Activated CD4-positive, alpha-beta T cell treated with anti-CD3 and anti-CD28 coated beads for 1 hour (primary cell): ENCODE results near the gene DNAJC4.

Experiments used
- DNase-seq: peaks from one replicate; pipeline ENCODE4 v3.0.0-alpha.2; 2020

Gene DNAJC4

DNA sequence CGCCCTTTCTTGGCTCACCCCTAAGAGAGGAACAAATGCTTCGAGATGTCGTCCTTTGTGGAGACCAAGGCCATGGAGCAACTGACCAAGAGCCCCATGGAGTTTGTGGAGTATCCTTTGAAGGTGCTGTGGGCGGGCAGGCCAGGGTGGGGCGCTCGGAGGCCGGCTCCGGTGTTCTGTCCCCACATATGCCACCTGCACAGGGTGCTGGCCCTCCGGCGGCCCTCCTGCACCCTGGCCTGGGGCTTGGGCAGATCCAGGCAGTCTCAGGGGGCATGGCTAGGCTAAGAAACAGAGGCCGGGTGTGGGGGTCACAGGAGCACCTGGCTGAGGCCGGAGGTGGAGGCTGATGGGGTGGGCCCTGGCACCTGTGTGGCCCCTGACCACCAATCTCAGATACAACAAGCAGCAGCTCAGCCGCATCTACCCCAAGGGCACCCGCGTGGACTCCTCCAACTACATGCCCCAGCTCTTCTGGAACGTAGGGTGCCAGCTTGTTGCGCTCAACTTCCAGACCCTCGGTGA is 31.3 kb downstream of the DNAJC4 start:
- DNase-seq: no peak

DNA sequence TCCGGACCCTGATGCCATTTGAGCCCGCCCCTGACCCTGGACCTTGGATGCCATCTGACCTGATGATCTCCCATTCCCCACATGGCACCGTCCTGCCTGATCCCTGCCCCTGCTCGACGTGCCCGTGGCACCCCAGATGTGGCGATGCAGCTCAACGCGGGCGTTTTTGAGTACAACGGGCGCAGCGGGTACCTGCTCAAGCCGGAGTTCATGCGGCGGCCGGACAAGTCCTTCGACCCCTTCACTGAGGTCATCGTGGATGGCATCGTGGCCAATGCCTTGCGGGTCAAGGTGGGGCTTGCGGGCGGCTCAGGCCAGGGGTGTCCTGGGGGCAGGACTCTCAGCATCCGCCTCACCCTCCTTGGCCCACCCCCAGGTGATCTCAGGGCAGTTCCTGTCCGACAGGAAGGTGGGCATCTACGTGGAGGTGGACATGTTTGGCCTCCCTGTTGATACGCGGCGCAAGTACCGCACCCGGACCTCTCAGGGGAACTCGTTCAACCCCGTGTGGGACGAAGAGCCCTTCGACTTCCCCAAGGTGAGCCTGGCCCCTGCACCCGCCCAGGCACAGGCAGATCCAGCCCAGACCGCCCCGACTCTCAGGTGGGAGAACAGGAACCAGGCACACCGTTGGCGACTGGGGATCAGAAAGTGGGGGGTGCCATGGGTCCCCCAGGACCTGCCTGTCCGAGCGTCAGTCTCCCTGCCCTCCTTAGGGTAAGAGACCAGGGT is 32.1 kb downstream of the DNAJC4 start:
- DNase-seq: no peak

- DNase-seq: no peak
Measured at GRCh38 chr11:64263021-64263946, 32.9 kb downstream of the DNAJC4 start.

- no peak for DNase-seq
Measured at GRCh38 chr11:64263947-64264317, 33.6 kb downstream of the DNAJC4 start.

DNA sequence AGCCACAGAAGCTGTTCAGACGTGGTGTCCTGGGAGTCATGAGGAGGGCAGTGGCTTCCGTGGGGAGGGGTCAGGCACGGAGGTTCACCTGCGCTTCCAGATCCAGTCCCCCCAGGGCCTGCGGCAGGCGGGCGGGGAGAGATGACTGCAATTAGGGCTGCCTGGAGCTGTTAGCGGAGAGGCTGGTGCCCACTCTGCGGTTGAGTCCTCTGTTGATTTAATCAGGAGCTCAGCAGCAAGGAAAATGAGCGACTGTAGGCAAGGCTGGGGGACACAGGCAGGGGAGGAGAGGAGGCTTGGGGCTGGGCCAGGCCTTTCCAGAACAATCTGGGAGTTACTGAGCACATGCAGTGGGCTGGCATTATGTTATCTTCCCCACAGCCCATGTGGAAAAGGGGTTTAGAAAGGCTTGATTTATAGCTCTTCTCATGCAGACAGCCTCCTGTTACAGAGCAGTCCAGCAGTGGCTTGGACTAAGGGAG is 34.1 kb downstream of the DNAJC4 start:
- no peak for DNase-seq

DNA sequence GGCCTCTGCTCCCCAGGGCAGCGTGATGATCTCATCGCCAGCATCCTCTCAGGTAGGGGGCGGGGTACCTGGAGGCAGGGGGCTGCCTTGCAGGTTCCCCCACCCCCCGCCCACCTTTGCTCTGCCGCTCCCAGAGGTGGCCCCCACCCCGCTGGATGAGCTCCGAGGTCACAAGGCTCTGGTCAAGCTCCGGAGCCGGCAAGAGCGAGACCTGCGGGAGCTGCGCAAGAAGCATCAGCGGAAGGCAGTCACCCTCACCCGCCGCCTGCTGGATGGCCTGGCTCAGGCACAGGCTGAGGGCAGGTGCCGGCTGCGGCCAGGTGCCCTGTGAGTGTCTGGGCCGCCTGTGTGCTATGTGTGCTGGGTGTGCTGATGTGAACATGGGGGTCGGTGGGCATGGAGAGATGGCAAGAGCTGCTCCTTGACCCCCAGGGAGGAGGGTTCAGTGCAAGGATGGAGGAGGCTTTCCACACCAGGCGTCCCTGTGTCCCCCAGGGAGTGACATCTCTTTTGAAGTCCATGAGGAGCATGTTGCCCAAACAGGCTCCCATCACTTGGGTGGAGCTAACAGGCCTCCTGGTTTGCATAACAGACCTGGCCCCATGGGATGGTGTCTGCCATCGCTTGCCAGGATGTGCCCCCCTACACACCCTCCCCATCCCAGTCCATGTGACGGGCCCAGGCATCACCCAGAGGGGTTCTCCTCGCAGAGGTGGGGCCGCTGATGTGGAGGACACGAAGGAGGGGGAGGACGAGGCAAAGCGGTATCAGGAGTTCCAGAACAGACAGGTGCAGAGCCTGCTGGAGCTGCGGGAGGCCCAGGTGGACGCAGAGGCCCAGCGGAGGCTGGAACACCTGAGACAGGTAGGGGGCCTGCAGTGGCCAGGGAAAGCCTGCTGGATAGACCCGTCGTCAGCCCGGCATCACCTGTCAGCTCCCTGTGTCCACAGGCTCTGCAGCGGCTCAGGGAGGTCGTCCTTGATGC is 35.1 kb downstream of the DNAJC4 start:
- no peak for DNase-seq

- no peak for DNase-seq
Measured at GRCh38 chr11:64266339-64266738, 36.0 kb downstream of the DNAJC4 start.

DNA sequence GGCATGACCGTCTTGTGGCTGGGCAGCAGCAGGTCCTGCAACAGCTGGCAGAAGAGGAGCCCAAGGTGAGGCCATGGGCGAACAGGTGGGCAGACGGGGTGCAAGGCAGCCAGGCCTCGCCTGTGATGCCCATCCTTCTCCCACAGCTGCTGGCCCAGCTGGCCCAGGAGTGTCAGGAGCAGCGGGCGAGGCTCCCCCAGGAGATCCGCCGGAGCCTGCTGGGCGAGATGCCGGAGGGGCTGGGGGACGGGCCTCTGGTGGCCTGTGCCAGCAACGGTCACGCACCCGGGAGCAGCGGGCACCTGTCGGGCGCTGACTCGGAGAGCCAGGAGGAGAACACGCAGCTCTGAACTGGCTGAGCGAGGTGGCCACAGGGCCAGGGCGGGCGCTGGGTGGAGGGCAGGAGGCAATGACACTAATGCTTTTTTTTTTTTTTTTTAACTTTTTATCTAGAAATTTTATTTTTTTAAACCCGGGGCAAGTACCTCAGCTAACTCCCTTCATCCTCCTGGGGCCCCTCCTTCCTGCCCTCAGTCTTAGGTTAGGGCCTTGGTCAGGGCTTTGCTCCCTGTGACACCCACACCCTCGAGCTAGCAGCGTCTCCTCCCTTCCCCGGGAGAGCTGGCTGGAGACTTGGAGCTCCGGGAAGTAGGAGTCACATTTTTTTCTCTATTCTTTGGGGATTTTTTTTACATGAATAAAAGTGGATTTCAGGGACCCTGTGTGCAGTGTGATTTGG is 37.0 kb downstream of the DNAJC4 start:
- DNase-seq: no peak

- DNase-seq: no peak
Measured at GRCh38 chr11:64268025-64268892, 37.9 kb downstream of the DNAJC4 start.

- DNase-seq: peak; percentile 31
Measured at GRCh38 chr11:64268893-64269539, 38.7 kb downstream of the DNAJC4 start.

DNA sequence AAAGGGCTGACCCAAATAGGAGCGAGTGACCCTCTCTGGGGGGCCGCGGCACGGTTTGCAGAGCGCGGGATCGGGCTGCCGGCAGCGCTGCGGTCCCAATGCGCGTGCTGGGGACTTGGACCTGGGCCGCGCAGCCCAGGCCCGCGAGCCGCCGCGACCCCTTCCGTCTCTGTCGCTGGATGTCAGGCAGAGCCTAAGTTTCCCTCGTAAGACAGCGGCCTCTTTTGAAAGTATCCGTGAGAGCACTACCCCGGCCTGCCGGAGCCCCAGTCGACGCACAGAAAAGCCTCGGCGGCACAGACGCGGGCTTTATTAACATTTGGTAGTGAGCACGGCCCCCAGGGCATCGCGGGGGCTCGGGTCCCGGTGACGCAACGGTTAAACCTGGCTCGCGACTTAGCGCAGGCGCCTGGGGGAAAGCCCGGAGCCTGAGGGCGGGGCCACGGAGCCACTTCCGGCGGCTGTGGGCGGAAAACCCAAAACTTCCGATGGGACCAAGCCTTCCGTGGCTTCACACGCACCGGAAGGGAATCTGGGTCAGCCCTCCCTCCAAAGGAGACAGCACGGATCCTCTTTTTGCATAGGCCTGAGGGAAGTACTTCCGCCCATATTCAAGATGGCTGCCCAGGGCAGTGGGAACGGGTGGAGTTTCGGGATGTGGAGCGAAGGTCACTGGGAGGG is 39.3 kb downstream of the DNAJC4 start:
- DNase-seq: peak; percentile 95

DNA sequence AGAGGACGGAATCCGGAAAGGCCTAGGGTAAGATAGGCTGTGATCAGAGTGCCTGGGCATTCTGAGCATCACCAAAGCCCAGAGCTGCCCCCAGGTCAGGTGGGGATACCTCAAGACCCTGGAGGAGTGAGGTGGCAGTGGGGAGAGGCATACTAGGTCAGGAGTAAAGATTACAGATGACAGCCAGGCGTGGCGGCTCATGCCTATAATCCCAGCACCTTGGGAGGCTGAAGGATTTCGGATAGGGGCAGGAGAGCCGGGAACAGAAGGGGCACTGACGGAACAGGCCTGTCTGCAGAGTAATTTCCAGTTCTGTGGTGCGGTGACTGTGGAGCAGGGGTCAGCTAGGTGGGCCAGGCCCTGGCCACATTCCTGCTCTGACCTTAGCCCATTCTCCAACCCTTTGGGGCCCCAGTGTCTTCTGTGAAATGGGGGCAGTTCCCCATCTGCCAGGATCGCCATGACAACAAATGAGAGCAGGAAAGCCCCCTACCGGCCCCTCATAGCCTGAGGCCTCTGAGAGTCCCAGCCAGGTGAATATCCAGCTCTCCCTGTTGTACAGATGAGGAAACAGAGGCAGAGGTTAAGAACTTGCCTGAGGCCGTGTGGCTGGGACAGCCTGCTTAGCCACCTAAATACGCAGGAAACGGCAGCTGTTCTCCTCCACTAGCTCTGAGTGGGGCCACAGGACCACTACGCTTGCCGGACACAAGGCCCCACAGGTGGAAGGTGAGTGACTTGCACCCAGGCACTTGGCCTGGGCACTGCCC is 44.9 kb downstream of the DNAJC4 start:
- no peak for DNase-seq

- DNase-seq: no peak
Measured at GRCh38 chr11:64275841-64276240, 45.5 kb downstream of the DNAJC4 start.

- no peak for DNase-seq
Measured at GRCh38 chr11:64276653-64277431, 46.5 kb downstream of the DNAJC4 start.

GRCh38 chr11:64278576-64279190 is 48.3 kb downstream of the DNAJC4 start:
- no peak for DNase-seq

- no peak for DNase-seq
Measured at GRCh38 chr11:64281957-64282770, 51.8 kb downstream of the DNAJC4 start.

- DNase-seq: no peak
Measured at GRCh38 chr11:64283092-64283491, 52.7 kb downstream of the DNAJC4 start.
